DOHH2 (cell line): ENCODE data around the gene FAT3.

ENCODE experiments used
- H3F3A ChIP-seq: fragments of 200-600 bp; sonication (generic), shearing (Covaris generic); 2 replicates; pipeline ENCODE4 v1.6.0; 2016; ENCODE audit warnings: antibody characterized with exemption, mild to moderate bottlenecking; ENCODE audit not compliant: control insufficient read depth, insufficient read depth
- H3K27ac ChIP-seq: fragments of 200-600 bp; sonication (generic); 2 replicates; pipeline ENCODE4 v1.5.1; 2014; ENCODE audit warnings: low read depth, mild to moderate bottlenecking, low read length, moderate library complexity
- H3K27me3 ChIP-seq: fragments of 200-600 bp; sonication (generic); 2 replicates; pipeline ENCODE4 v1.6.1; 2014; ENCODE audit warnings: mild to moderate bottlenecking, low read length, mixed read lengths; ENCODE audit not compliant: control insufficient read depth
- H3K36me3 ChIP-seq: fragments of 200-600 bp; sonication (generic); 2 replicates; pipeline ENCODE4 v1.6.1; 2014; ENCODE audit warnings: mild to moderate bottlenecking, low read length, moderate library complexity, mixed read lengths; ENCODE audit not compliant: control insufficient read depth
- H3K4me1 ChIP-seq: fragments of 200-600 bp; sonication (generic); 2 replicates; pipeline ENCODE4 v1.6.1; 2014; ENCODE audit warnings: mild to moderate bottlenecking, low read length, mixed read lengths; ENCODE audit not compliant: control insufficient read depth
- H3K4me2 ChIP-seq: fragments of 200-600 bp; sonication (generic); 2 replicates; pipeline ENCODE4 v1.6.0; 2014; ENCODE audit warnings: mild to moderate bottlenecking, low read length, moderate library complexity
- H3K4me3 ChIP-seq: fragments of 200-600 bp; sonication (generic); 2 replicates; pipeline ENCODE4 v1.5.1; 2014; ENCODE audit warnings: mild to moderate bottlenecking, low read length, mixed read lengths
- H3K79me2 ChIP-seq: fragments of 200-600 bp; sonication (generic); 2 replicates; pipeline ENCODE4 v1.6.1; 2014; ENCODE audit warnings: mild to moderate bottlenecking, low read length, mixed read lengths; ENCODE audit not compliant: control insufficient read depth
- H3K9me2 ChIP-seq: fragments of 200-600 bp; sonication (generic); replicated peaks from 2 replicates; pipeline ENCODE4 v1.6.1; 2014; ENCODE audit warnings: mild to moderate bottlenecking, low read length, mixed read lengths; ENCODE audit not compliant: control insufficient read depth
- H3K9me3 ChIP-seq: fragments of 200-600 bp; sonication (generic); 2 replicates; pipeline ENCODE4 v1.6.1; 2014; ENCODE audit warnings: antibody characterized with exemption, low read length, mixed read lengths; ENCODE audit not compliant: control insufficient read depth, insufficient read depth
- H4K20me1 ChIP-seq: fragments of 200-600 bp; sonication (generic); 2 replicates; pipeline ENCODE4 v1.6.0; 2014; ENCODE audit warnings: low read depth, mild to moderate bottlenecking, antibody characterized with exemption, low read length, moderate library complexity; ENCODE audit not compliant: control insufficient read depth, insufficient read depth
- EZH2phosphoT487 ChIP-seq: fragments of 200-600 bp; sonication (generic); IDR thresholded peaks from 2 replicates; pipeline ENCODE4 v1.6.1; 2017; ENCODE audit warnings: borderline replicate concordance, mild to moderate bottlenecking, antibody characterized with exemption, low read length, moderate library complexity, mixed read lengths
- TF ChIP-seq, protein P1 (sequence below): fragments of 200-600 bp; sonication (generic); IDR thresholded peaks from one replicate; pipeline ENCODE4 v1.5.1; 2014; ENCODE audit warnings: antibody characterized with exemption, mild to moderate bottlenecking, low read depth, low read length; ENCODE audit not compliant: poor library complexity, severe bottlenecking

Gene FAT3

DNA sequence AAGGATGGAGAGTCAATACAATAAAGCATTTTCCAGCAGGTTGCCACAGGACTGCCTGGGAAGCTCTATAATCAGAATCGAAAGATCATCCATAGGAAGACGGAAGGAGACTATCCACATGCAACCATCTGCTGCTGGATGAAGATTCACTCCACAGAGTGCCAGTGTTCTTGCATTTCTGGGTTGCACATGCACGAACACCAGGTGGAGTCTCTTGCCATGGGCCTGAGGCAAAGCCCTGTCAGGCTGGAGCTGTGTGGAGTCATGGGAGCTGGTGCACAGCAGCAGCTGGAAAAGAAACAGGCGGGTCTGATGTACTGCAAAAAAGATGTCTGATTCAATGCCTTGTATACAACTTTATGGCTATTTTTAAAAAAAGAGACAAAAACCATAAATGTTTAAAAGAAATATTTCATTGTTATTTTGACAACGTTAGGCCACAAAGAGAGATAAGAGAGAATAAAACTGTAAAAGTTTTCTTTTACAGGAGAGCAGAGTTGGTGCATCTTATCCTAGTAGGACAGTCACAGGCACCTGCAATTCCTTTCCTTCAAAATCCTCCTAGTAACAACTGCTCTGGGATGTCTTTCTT is 12.9 kb upstream of the FAT3 start:
- no peaks in the 10 kb centered on the region for H3K9me2 ChIP-seq
- no peaks in the 10 kb centered on the region for H3F3A ChIP-seq
- H4K20me1 ChIP-seq = no peaks in the 10 kb centered on the region
- H3K9me3 ChIP-seq = no peaks in the 10 kb centered on the region
- TF ChIP-seq, protein P1, sequence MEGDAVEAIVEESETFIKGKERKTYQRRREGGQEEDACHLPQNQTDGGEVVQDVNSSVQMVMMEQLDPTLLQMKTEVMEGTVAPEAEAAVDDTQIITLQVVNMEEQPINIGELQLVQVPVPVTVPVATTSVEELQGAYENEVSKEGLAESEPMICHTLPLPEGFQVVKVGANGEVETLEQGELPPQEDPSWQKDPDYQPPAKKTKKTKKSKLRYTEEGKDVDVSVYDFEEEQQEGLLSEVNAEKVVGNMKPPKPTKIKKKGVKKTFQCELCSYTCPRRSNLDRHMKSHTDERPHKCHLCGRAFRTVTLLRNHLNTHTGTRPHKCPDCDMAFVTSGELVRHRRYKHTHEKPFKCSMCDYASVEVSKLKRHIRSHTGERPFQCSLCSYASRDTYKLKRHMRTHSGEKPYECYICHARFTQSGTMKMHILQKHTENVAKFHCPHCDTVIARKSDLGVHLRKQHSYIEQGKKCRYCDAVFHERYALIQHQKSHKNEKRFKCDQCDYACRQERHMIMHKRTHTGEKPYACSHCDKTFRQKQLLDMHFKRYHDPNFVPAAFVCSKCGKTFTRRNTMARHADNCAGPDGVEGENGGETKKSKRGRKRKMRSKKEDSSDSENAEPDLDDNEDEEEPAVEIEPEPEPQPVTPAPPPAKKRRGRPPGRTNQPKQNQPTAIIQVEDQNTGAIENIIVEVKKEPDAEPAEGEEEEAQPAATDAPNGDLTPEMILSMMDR = no peak
- TF ChIP-seq EZH2phosphoT487 = no peak
- H3K4me2 ChIP-seq = no peak overlapping the region
- no peaks in the 10 kb centered on the region for H3K27me3 ChIP-seq
- no peaks in the 10 kb centered on the region for H3K4me1 ChIP-seq
- no peak overlapping the region for H3K4me3 ChIP-seq
- no peak overlapping the region for H3K27ac ChIP-seq
- no peaks in the 10 kb centered on the region for H3K36me3 ChIP-seq
- H3K79me2 ChIP-seq = no peaks in the 10 kb centered on the region

DNA sequence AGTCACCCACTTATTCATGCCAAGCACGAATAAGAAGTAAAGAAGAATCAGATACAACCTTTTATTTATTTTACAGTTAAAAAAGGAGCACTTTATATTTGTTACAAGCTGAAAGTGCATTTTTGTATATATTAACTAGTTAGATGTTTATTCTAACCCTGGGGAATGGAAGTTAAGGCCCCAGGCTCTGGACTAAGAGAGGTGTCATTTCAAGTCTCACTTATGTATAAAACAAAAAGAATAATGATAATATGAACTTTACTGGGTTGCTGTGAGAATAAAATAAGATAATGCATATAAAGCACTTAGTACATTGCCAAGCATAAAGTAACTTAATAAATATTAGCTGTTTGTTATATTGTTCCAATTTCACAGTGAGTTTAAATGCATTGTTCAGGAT is 12.1 kb upstream of the FAT3 start:
- H3K36me3 ChIP-seq = no peaks in the 10 kb centered on the region
- no peak overlapping the region for H3K4me2 ChIP-seq
- H3K27ac ChIP-seq = no peak overlapping the region
- no peaks in the 10 kb centered on the region for H3K9me3 ChIP-seq
- H3K4me3 ChIP-seq = no peak overlapping the region
- no peaks in the 10 kb centered on the region for H4K20me1 ChIP-seq
- no peaks in the 10 kb centered on the region for H3K4me1 ChIP-seq
- no peak for TF ChIP-seq EZH2phosphoT487
- TF ChIP-seq, protein P1 = no peak
- H3K79me2 ChIP-seq = no peaks in the 10 kb centered on the region
- H3K27me3 ChIP-seq = no peaks in the 10 kb centered on the region
- H3K9me2 ChIP-seq = no peaks in the 10 kb centered on the region
- no peaks in the 10 kb centered on the region for H3F3A ChIP-seq

DNA sequence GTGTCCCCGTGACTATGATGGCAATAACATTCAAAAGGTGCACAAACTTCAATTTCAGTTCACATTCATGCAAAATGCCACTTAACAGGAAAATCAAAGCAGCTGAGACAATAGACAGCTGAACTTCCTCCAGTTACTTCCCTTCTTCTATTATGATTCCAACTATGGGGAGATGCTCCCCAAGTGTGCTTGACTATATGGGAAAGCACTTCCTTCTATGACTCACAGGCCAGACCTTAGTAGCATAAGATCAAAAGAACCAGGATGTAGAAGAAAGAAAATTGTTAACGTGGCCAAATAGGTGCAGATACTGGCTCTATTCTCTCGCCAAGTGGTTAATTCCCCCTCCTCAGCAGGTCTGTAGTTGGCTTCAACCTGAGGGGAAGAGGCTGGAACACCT is 7.8 kb upstream of the FAT3 start:
- H3F3A ChIP-seq = no peaks in the 10 kb centered on the region
- no peaks in the 10 kb centered on the region for H3K9me2 ChIP-seq
- H3K79me2 ChIP-seq = no peaks in the 10 kb centered on the region
- no peaks in the 10 kb centered on the region for H3K36me3 ChIP-seq
- no peak overlapping the region for H3K4me2 ChIP-seq
- H3K4me3 ChIP-seq = no peak overlapping the region
- no peak overlapping the region for H3K27ac ChIP-seq
- TF ChIP-seq EZH2phosphoT487 = no peak
- TF ChIP-seq, protein P1 = no peak
- H3K4me1 ChIP-seq = no peaks in the 10 kb centered on the region
- no peaks in the 10 kb centered on the region for H3K27me3 ChIP-seq
- no peaks in the 10 kb centered on the region for H3K9me3 ChIP-seq
- H4K20me1 ChIP-seq = no peaks in the 10 kb centered on the region
